ENCODE data around the gene ZNF324B.
"Not testable (repeated sequence)": the region's sequence is repeated elsewhere in the genome, so short reads cannot be mapped to it uniquely, and the experiment has no call there.

ZNF324B gene

GRCh38 chr19:58451358-58452101 is at the start of gene ZNF324B:
TSS of gene ZNF324B (plus strand) at chr19:58451622. CDS start at chr19:58453702, 2,080 bp downstream.
- in situ Hi-C loops (cut with HindIII; ENCODE audit: low sequenced_read_pairs): no loop called here

GRCh38 chr19:58401840-58402421 is 49.5 kb upstream of the ZNF324B start:
- in situ Hi-C loops (cut with HindIII; ENCODE audit: low sequenced_read_pairs): no loop called here

GRCh38 chr19:58403920-58404478 is 47.4 kb upstream of the ZNF324B start:
- in situ Hi-C loops (cut with HindIII; ENCODE audit: low sequenced_read_pairs): not testable (repeated sequence)

- in situ Hi-C loops (cut with HindIII; ENCODE audit: low sequenced_read_pairs): no loop called here
Measured at GRCh38 chr19:58406818-58407657, 44.4 kb upstream of the ZNF324B start.

GRCh38 chr19:58407658-58408151 is 43.7 kb upstream of the ZNF324B start:
- in situ Hi-C loops (cut with HindIII; ENCODE audit: low sequenced_read_pairs): no loop called here

- in situ Hi-C loops (cut with HindIII; ENCODE audit: low sequenced_read_pairs): no loop called here
Measured at GRCh38 chr19:58408152-58409009, 43.0 kb upstream of the ZNF324B start, which contains the start of gene ZNF584. TSS of gene ZNF584 (plus strand) at chr19:58408649. CDS start at chr19:58409148, 499 bp downstream.

GRCh38 chr19:58409010-58409790 is 42.2 kb upstream of the ZNF324B start:
- in situ Hi-C loops (cut with HindIII; ENCODE audit: low sequenced_read_pairs): no loop called here

GRCh38 chr19:58416604-58417003 is 34.8 kb upstream of the ZNF324B start:
- in situ Hi-C loops (cut with HindIII; ENCODE audit: low sequenced_read_pairs): no loop called here

GRCh38 chr19:58417071-58417470 is 34.4 kb upstream of the ZNF324B start:
- in situ Hi-C loops (cut with HindIII; ENCODE audit: low sequenced_read_pairs): no loop called here

GRCh38 chr19:58428617-58429016 is 22.8 kb upstream of the ZNF324B start:
- in situ Hi-C loops (cut with HindIII; ENCODE audit: low sequenced_read_pairs): no loop called here

- in situ Hi-C loops (cut with HindIII; ENCODE audit: low sequenced_read_pairs): no loop called here
Measured at GRCh38 chr19:58429745-58430144, 21.7 kb upstream of the ZNF324B start.

GRCh38 chr19:58434217-58434616 is 17.2 kb upstream of the ZNF324B start:
- in situ Hi-C loops (cut with HindIII; ENCODE audit: low sequenced_read_pairs): no loop called here

- in situ Hi-C loops (cut with HindIII; ENCODE audit: low sequenced_read_pairs): no loop called here
Measured at GRCh38 chr19:58439576-58440554, 11.6 kb upstream of the ZNF324B start, which contains the start of gene ZNF132. TSS of gene ZNF132 (minus strand) at chr19:58440153. CDS start at chr19:58439821, 332 bp downstream.

- in situ Hi-C loops (cut with HindIII; ENCODE audit: low sequenced_read_pairs): no loop called here
Measured at GRCh38 chr19:58440556-58440955, 10.9 kb upstream of the ZNF324B start.

- in situ Hi-C loops (cut with HindIII; ENCODE audit: low sequenced_read_pairs): not testable (repeated sequence)
Measured at GRCh38 chr19:58442986-58443385, 8.4 kb upstream of the ZNF324B start.

- in situ Hi-C loops (cut with HindIII; ENCODE audit: low sequenced_read_pairs): not testable (repeated sequence)
Measured at GRCh38 chr19:58448860-58449259, 2.6 kb upstream of the ZNF324B start.

GRCh38 chr19:58449980-58450379 is 1.4 kb upstream of the ZNF324B start:
- in situ Hi-C loops (cut with HindIII; ENCODE audit: low sequenced_read_pairs): not testable (repeated sequence)

- in situ Hi-C loops (cut with HindIII; ENCODE audit: low sequenced_read_pairs): no loop called here
Measured at GRCh38 chr19:58450856-58451357, 515 bp upstream of the ZNF324B start.

Data from DLD1 (cell line).